HEK293T (cell line): ENCODE measurements around the gene LCLAT1.

Source experiments
- ARNT ChIP-seq: fragments of 450-650 bp; IDR thresholded peaks from 2 replicates; pipeline ENCODE4 v1.6.1; 2017; ENCODE audit warnings: mild to moderate bottlenecking
- ELF4 ChIP-seq: fragments of 450-650 bp; IDR thresholded peaks from 2 replicates; pipeline ENCODE4 v1.6.1; 2017; ENCODE audit warnings: antibody characterized with exemption
- FOXA1 ChIP-seq: fragments of 450-650 bp; IDR thresholded peaks from 2 replicates; pipeline ENCODE4 v1.6.1; 2016; ENCODE audit warnings: mild to moderate bottlenecking
- FOXM1 ChIP-seq: fragments of 450-650 bp; IDR thresholded peaks from 2 replicates; pipeline ENCODE4 v1.6.1; 2017; ENCODE audit warnings: mild to moderate bottlenecking, borderline replicate concordance
- NFRKB ChIP-seq: fragments of 450-650 bp; IDR thresholded peaks from 2 replicates; pipeline ENCODE4 v1.6.1; 2016; ENCODE audit warnings: mild to moderate bottlenecking, moderate library complexity
- SUZ12 ChIP-seq: fragments of 450-650 bp; IDR thresholded peaks from 2 replicates; pipeline ENCODE4 v1.6.1; 2016; ENCODE audit warnings: mild to moderate bottlenecking

DNA sequence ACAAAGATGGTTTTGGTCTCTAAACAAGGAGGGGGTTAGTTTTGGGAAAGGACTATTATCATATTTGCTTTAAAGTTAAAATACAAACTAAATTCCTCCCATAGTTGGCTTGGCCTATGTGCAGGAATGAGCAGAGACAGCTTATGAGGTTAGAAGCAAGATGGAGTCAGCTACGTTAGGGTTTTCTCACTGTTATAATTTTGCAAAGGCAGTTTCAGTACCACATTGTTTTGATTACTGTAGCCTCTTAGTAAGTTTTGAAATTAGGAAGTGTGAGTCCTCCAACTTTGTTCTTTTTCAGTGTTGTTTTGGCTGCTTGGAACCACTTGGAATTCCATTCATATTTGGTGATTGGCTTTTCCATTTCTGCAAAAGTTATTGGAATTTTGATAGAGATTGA is 23.4 kb downstream of the LCLAT1 start:
- TF ChIP-seq SUZ12: no peak
- no peak for TF ChIP-seq ARNT
- TF ChIP-seq NFRKB: no peak
- TF ChIP-seq ELF4: no peak
- no peak for TF ChIP-seq FOXM1
- no peak for TF ChIP-seq FOXA1
